ENCODE results near the gene FAM217A.
"Not testable (repeated sequence)": the region's sequence is repeated elsewhere in the genome, so short reads cannot be mapped to it uniquely, and the experiment has no call there.

DNA sequence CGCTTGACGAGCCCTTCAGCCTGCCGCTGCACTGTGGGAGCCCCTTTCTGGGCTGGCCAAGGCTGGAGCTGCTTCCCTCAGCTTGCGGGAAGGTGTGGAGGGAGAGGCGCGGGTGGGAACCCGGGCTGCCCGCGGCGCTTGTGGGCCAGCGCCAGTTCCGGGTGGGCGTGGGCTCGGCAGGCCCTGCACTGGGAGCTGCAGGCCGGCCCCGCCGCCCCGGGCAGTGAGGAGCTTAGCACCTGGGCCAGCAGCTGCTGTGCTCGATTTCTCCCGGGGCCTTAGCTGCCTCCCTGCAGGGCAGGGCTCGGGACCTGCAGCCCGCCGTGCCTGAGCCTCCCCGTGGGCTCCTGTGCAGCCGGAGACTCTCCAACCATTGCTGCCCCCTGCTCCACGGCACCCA lies 11.1 kb upstream of the FAM217A start:
- TF ChIP-seq ZNF274 (IDR thresholded peaks at IDR 0.05; ENCODE audit: low read depth, low read length); SUZ12 (IDR thresholded peaks at IDR 0.05; ENCODE audit: extremely low read depth, insufficient read depth, insufficient read length); YY1 (IDR thresholded peaks at IDR 0.05; ENCODE audit: insufficient read depth, insufficient read length): not testable (repeated sequence)
